CD4-positive, alpha-beta T cell treated with Interleukin-17A for 4 hours (primary cell): ENCODE results near the gene EVA1C.
"Not testable (repeated sequence)": the region's sequence is repeated elsewhere in the genome, so short reads cannot be mapped to it uniquely, and the experiment has no call there.

Source experiments
- DNase-seq: peaks from one replicate; pipeline ENCODE4 v3.0.0-alpha.2; 2020; ENCODE audit warnings: mixed read lengths

EVA1C gene

GRCh38 chr21:32390537-32391224 is 21.8 kb upstream of the EVA1C start:
- DNase-seq = not testable (repeated sequence)

GRCh38 chr21:32391755-32392154 is 20.8 kb upstream of the EVA1C start:
- no peak for DNase-seq

- no peak for DNase-seq
These were observed 20.1 kb upstream of the EVA1C start for GRCh38 chr21:32392299-32392879.

- peak; percentile 98 for DNase-seq
These were observed 19.4 kb upstream of the EVA1C start, which contains the start of gene URB1 for GRCh38 chr21:32392880-32393676. Gene URB1, minus strand, starts transcription at chr21:32393012. Its CDS starts 102 bp downstream, at chr21:32392910.

GRCh38 chr21:32393677-32394001 is 18.9 kb upstream of the EVA1C start:
- DNase-seq = no peak

- DNase-seq = peak; percentile 69
These were observed 9.2 kb upstream of the EVA1C start for GRCh38 chr21:32403201-32403777.

GRCh38 chr21:32406405-32406804 is 6.1 kb upstream of the EVA1C start:
- DNase-seq = no peak

GRCh38 chr21:32410291-32410690 is 2.2 kb upstream of the EVA1C start:
- DNase-seq = no peak

- DNase-seq = no peak
These were observed 1.6 kb upstream of the EVA1C start for GRCh38 chr21:32410916-32411315.

GRCh38 chr21:32411350-32412161 is 950 bp upstream of the EVA1C start:
- DNase-seq = peak; percentile 78

GRCh38 chr21:32413015-32413504 is 554 bp downstream of the EVA1C start:
- DNase-seq = no peak

- no peak for DNase-seq
These were observed 1.4 kb downstream of the EVA1C start for GRCh38 chr21:32413697-32414578.

GRCh38 chr21:32414579-32415358 is 2.3 kb downstream of the EVA1C start:
- DNase-seq = no peak

GRCh38 chr21:32415451-32416398 is 3.2 kb downstream of the EVA1C start:
- DNase-seq = no peak

- DNase-seq = no peak
These were observed 5.6 kb downstream of the EVA1C start for GRCh38 chr21:32418146-32418545.

- DNase-seq = no peak
These were observed 9.6 kb downstream of the EVA1C start for GRCh38 chr21:32422064-32422463.

GRCh38 chr21:32423320-32424190 is 11.0 kb downstream of the EVA1C start:
- DNase-seq = no peak

GRCh38 chr21:32424191-32424535 is 11.7 kb downstream of the EVA1C start:
- DNase-seq = no peak

GRCh38 chr21:32424674-32425073 is 12.2 kb downstream of the EVA1C start:
- DNase-seq = no peak
